Common myeloid progenitor, CD34-positive (primary cell): ENCODE data around the gene NISCH.

Experiments used
- CTCF ChIA-PET: fragments of 350-600 bp; sonication (Branson Sonifier 250); formaldehyde crosslinking; loops from one replicate; lab custom pipeline; 2021; ENCODE audit warnings: antibody characterized with exemption; lab: Charles Lee
- POLR2A ChIA-PET: fragments of 350-600 bp; sonication (Branson Sonifier 250); formaldehyde crosslinking; loops from one replicate; lab custom pipeline; 2021; ENCODE audit warnings: antibody characterized with exemption; lab: Charles Lee
- DNase-seq, 3 donors: peaks; one replicate each; pipeline versions ENCODE4 v3.0.0 to v3.0.0-alpha.2; 2013
- H3K27ac ChIP-seq, 2 experiments: 1 replicate in 1 of 2; 2 replicates in 1 of 2; pipeline ENCODE4 v1.7.0; 2013; ENCODE audit warnings: inconsistent platforms in 2 of 2, low read length in 2 of 2, mild to moderate bottlenecking in 2 of 2, low read depth in 1 of 2, moderate library complexity in 1 of 2; ENCODE audit not compliant: severe bottlenecking in 2 of 2, insufficient read depth in 1 of 2, poor library complexity in 1 of 2
- H3K27me3 ChIP-seq, 5 experiments: replicated peaks in 2 of 5; 1 replicate in 3 of 5; 2 replicates in 2 of 5; pipeline versions ENCODE4 v1.6.1 to v1.7.0; 2013; ENCODE audit warnings: low read length in 4 of 5, mild to moderate bottlenecking in 2 of 5, moderate library complexity in 2 of 5, inconsistent platforms in 1 of 5; ENCODE audit not compliant: insufficient read depth in 5 of 5, control insufficient read depth in 4 of 5
- H3K36me3 ChIP-seq, 4 experiments: 1 replicate in 2 of 4; 2 replicates in 2 of 4; pipeline versions ENCODE4 v1.6.1 to v1.7.0; 2013; ENCODE audit warnings: low read length in 3 of 4, control low read depth in 1 of 4, mild to moderate bottlenecking in 1 of 4; ENCODE audit not compliant: control insufficient read depth in 4 of 4, insufficient read depth in 4 of 4
- H3K4me1 ChIP-seq, 4 experiments: 1 replicate in 3 of 4; 2 replicates in 1 of 4; pipeline versions ENCODE4 v1.6.1 to v1.7.1; 2013; ENCODE audit warnings: low read length in 3 of 4, mild to moderate bottlenecking in 3 of 4, control low read depth in 1 of 4, inconsistent platforms in 1 of 4, moderate library complexity in 1 of 4; ENCODE audit not compliant: control insufficient read depth in 4 of 4, insufficient read depth in 4 of 4; ENCODE audit errors: control extremely low read depth in 1 of 4
- H3K4me3 ChIP-seq, 7 experiments: 1 replicate in 4 of 7; 2 replicates in 3 of 7; pipeline versions ENCODE4 v1.5.1 to v1.7.0; 2013; ENCODE audit warnings: mild to moderate bottlenecking in 7 of 7, low read length in 6 of 7, moderate library complexity in 6 of 7, inconsistent platforms in 2 of 7, low read depth in 2 of 7, control low read depth in 1 of 7; ENCODE audit not compliant: insufficient read depth in 4 of 7, control insufficient read depth in 1 of 7; ENCODE audit errors: extremely low read depth in 1 of 7
- H3K9me3 ChIP-seq, 5 experiments: 1 replicate in 4 of 5; 2 replicates in 1 of 5; pipeline versions ENCODE4 v1.6.1 to v1.7.1; 2013; ENCODE audit warnings: low read length in 4 of 5, mild to moderate bottlenecking in 2 of 5, inconsistent platforms in 1 of 5, low read depth in 1 of 5, moderate library complexity in 1 of 5; ENCODE audit not compliant: control insufficient read depth in 4 of 5, insufficient read depth in 2 of 5; ENCODE audit errors: control extremely low read depth in 1 of 5
- WGBS: methylation state at CpG from one replicate; pipeline ENCODE4 v1.1.5; 2013; ENCODE audit not compliant: insufficient coverage; 5-methylcytosine and 5-hydroxymethylcytosine counted together

NISCH gene

DNA sequence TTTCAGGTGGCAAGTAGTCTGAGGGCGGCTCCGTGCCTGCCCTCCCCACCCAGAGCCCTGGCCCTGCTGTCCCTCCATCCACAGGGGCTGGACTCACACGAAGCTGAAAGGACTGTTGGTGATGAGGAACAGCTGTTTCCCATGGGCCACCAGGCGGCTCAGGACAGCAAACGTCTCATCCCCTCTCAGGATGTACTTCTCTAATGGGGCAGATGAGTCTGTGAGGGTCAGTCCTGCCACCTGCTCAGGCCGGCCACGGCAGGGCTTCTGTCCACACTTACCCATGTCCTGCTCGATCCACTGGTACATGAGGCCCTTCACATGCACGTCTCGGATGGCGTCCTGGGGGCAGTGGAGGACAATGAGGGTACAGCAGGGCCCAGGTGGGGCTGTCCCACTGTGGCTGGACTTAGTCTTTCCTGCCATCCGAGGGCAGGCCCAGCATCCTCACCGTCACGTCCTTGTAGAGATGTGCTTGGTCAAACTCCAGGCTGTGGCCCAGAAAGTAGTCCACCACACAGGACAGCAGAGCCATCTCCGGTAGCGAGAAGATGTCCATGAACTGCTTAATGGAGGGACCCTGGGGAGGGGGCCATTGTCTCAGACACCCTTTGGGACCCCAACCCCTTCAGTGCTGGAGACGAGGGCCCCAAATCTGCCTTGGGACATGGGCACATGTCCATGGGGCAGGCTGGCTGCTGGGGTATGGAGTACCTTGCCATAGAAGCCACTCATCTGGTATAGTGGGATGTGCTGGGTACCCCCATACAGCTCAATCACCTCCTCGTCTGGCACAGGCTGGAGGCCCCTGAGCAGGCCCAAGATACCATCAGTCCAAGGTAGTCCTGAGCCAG, 72.6 kb downstream of the NISCH start:
- ChIA-PET POLR2A (interaction anchor here (1.1 to 1.2 kb wide), 2 partner anchors 17 to 29 kb away, joined by 3 to 5 read pairs; no protein-coding TSS in a partner anchor), CTCF (interaction anchor here (1.1 to 1.7 kb wide), 3 partner anchors 24 to 57 kb away, joined by 3 to 5 read pairs (median 4); no protein-coding TSS in a partner anchor)
- Histone ChIP-seq H3K27me3 (no peaks in the 10 kb centered on the region), H3K9me3 (no peaks in the 10 kb centered on the region), H3K36me3 (peaks cover 10 to 72% (median 37%) of the 10 kb centered on the region in 4 experiments), H3K27ac (no peak overlapping the region), H3K4me1 (peaks cover 5 to 27% (median 18%) of the 10 kb centered on the region in 4 experiments), H3K4me3 (no peak overlapping the region)
- 99% methylated on average over 14 of the region's 18 CpGs for WGBS
- no peak for DNase-seq

DNA sequence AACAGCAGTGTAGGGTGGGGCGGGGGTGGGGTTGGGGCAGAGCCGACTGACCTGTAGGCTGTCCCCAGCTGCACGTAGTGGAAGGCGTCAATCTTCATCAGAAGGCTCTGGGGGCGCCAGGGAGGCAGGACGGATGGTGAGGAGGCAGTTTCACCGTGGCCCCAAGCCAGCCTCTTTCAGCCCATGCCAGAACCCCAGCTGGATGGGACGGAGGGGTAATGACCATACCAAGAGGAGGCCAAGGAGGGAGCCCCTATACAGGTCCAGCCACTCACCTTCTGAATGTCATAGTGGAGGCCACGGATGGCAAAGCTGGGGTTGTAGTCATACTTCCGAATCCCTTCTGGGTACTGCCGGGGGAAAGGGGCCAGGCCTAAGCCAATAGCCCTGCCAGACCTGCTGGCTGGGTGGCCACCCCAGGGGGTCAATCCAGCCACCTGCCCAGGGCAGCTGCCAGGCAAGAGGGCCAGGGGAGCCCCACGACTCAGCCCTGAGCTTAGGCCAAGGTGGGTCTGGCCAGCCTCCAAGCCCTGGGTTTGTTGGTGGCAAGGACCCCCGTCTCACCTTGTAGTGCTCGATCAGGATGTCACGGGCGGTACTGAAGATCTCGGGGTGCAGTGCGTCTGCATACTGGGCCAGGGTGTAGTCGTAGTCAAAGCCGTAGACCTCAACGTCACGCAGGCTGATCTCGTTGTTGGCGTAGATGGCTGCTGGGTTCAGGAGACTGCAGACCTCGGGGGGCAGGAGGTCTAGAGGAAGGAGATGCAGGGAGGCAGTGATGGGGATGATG, 73.4 kb downstream of the NISCH start:
- 96% methylated on average over 25 of the region's 25 CpGs for WGBS
- ChIA-PET CTCF (interaction anchor here (1.1 to 1.2 kb wide), 2 partner anchors 29 to 39 kb away, joined by 3 to 4 read pairs; no protein-coding TSS in a partner anchor), POLR2A (interaction anchor here (1.1 kb wide), 1 partner anchor 30 kb away, joined by 3 read pairs; no protein-coding TSS in a partner anchor)
- Histone ChIP-seq H3K9me3 (no peaks in the 10 kb centered on the region), H3K36me3 (peaks cover 10 to 64% (median 35%) of the 10 kb centered on the region in 4 experiments), H3K4me1 (peaks cover 5 to 27% (median 23%) of the 10 kb centered on the region in 4 experiments), H3K27ac (no peak overlapping the region), H3K4me3 (no peak overlapping the region), H3K27me3 (no peaks in the 10 kb centered on the region)
- no peak for DNase-seq

DNA sequence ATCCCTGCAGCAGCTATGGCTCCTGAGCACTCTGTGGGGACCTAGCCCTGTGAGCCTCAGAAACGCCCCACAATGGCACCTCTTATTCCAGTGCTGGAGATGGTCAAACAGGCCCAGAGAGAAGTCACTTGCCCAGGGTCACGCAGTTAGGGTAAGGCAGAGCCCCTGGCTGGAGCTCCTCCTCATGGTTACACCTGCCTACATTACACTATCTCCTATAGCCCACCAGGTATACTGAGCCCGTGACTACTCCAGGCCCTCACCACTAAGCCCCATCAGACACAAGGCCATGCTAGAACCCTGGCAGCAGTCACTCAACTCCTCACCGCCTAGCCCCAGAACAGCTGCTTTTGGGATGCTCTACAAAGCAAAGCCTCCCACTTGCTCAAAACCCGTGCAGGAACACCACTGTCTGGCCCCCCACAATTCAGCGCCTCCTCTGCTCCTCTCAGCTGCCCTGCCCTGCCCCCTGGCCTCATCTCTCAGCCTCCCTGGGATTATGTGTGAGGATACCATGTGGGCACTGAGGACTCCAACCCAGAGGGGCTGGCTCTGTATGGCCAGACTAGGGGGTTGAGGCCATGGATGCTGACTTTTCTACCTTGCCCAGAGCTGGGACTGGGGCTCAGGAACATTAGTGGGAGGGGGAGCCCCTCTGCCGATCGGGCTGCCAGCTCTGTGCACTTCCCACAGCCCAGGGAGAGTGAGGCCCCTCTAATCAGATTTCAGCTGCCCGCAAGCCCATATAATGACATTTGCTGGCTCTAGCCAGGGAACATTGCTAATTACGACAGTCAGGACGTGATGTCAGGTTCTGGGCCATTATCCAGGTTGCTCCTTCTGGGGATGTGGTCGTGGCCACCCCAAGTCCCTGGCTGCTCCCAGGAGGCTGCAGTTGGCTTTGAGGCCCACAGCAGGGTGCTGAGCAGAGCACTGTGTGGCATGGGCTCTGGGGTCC, 74.3 kb downstream of the NISCH start:
- Histone ChIP-seq H3K4me3 (no peak overlapping the region), H3K27ac (no peak overlapping the region), H3K9me3 (no peaks in the 10 kb centered on the region), H3K4me1 (peaks cover 5 to 35% (median 30%) of the 10 kb centered on the region in 4 experiments), H3K36me3 (peaks cover 5 to 55% (median 29%) of the 10 kb centered on the region in 4 experiments), H3K27me3 (no peaks in the 10 kb centered on the region)
- 74% methylated on average over 10 of the region's 12 CpGs for WGBS
- ChIA-PET POLR2A (interaction anchor here (1.1 kb wide), 1 partner anchor 31 kb away, joined by 3 read pairs; no protein-coding TSS in a partner anchor), CTCF (interaction anchor here (0.8 to 1.9 kb wide), 4 partner anchors 30 to 40 kb away, joined by 3 to 6 read pairs (median 4); partner anchors contain the start of gene STAB1)
- no peak for DNase-seq

DNA sequence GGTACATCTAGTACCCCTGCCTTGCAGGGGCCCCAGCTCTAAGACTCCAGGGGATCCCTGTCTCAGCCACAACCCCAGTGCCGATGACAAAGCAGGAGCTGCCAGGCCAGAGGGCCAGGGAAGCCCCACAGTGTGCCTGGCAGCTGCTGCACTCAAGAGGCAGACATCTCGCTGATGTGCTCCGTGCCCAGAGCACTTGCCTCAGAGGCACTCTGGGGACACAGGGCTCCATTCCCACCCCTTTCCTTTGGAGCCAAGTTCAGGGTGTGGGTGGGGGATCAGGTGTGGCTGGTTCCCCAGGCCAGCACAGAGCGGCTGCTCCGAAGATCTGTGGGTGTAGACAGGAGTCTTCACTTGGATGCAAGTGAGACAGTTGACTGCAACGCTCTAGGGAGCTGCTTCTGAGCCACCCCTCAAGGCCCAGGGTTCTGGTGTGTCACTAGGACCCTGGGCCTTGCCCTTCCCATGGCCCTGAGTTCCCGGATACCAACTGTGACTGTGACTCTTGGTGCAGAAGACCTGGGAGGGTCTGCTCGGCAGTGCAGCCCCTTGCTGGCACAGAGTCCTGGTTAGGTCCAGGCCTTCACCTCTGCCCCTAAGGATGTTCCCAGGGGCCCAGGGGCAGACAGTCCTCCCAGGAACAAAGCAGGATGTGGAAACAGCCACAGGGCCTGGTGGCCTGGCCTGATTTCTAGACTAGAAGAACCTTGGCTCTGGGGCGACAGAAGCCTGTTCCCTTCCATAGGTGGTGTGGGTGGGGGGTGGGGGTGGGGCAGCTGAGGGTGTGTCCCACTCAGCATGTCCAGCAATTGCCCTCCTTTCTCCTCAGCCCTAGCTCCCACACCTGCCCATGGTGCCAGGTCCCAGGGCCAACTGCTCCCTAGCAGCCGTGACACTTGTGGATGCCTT, 75.8 kb downstream of the NISCH start:
- no peaks in the 10 kb centered on the region for H3K9me3 ChIP-seq
- H3K27me3 ChIP-seq, result no peaks in the 10 kb centered on the region
- peaks cover 8 to 49% (median 34%) of the 10 kb centered on the region in 4 experiments for H3K4me1 ChIP-seq
- H3K36me3 ChIP-seq, result peaks cover 5 to 42% (median 21%) of the 10 kb centered on the region in 4 experiments
- peak overlapping the region in 1 of 7 experiments; percentile 75 for H3K4me3 ChIP-seq
- 95% methylated on average over 7 of the region's 10 CpGs for WGBS
- no peak for DNase-seq
- ChIA-PET POLR2A (interaction anchor here (0.7 to 1.0 kb wide), 2 partner anchors 36 to 817 kb away, joined by 3 to 6 read pairs; partner anchors contain the start of gene STAB1), CTCF (interaction anchor here (0.6 to 1.9 kb wide), 2 partner anchors 33 to 102 kb away, joined by 3 to 6 read pairs; no protein-coding TSS in a partner anchor)
- H3K27ac ChIP-seq, result no peak overlapping the region

DNA sequence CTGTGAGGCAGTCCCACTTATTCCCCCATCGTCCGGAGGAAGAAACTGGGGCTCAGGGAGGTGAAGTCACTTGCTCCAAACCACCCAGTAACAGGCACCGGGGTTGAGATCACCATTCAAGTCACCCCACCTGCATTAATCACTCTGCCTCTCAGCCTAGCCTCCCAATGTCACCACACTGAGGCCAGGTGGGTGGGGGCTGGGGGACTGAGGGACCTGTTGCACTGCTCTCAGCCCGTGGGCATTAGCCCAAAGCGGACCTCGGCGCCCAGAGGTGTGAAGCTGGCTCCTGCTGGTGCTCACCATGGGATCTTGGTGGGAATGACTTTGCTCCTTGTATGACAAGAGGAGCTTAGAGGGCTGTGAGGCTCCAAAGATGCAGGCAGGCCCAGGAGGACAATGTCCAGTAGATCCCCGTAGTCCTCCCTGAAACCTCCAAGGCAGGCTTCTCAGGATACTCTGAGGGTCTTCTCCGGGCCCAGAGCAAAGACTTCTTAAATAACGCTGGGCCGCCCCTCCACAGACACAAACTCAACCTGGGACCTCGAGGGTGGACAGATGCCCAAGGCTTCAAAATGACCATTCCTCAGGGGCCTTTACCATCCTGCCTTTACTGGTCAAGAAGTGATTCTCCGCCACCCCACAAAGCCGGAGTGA, 76.6 kb downstream of the NISCH start:
- Histone ChIP-seq H3K27ac (no peak overlapping the region), H3K27me3 (no peaks in the 10 kb centered on the region), H3K36me3 (peaks cover 5 to 35% (median 18%) of the 10 kb centered on the region in 4 experiments), H3K4me3 (peak overlapping the region in 2 of 7 experiments; percentile 68 to 75), H3K4me1 (peaks cover 8 to 53% (median 37%) of the 10 kb centered on the region in 4 experiments), H3K9me3 (no peaks in the 10 kb centered on the region)
- WGBS, result 87% methylated on average over 10 of the region's 14 CpGs
- ChIA-PET POLR2A (interaction anchor here (0.6 to 2.0 kb wide), 4 partner anchors 22 to 816 kb away, joined by 3 to 7 read pairs (median 6); partner anchors contain the start of gene STAB1), CTCF (interaction anchor here (1.0 to 1.9 kb wide), 2 partner anchors 33 to 60 kb away, joined by 3 to 6 read pairs; no protein-coding TSS in a partner anchor)
- DNase-seq, result no peak
